ENCODE data around the gene PDK2.

PDK2 gene

GRCh38 chr17:50133769-50134099, 38.6 kb downstream of the PDK2 start:
- Histone ChIP-seq H3K4me3 (IDR thresholded peaks at IDR 0.05; ENCODE audit: insufficient read depth, low read depth, low read length) (no peak overlapping the region), H3K36me3 (ENCODE audit: insufficient read depth) (peaks cover 5% of the 10 kb centered on the region; the same call in 1 of the 2 replicates), H3K9ac (no peak overlapping the region), H2AFZ (ENCODE audit: low read depth) (no peak overlapping the region), H3K4me2 (no peak overlapping the region), H3K4me1 (ENCODE audit: low read depth, poor library complexity, severe bottlenecking) (peaks cover 17% of the 10 kb centered on the region), H3K27ac (no peak overlapping the region), H3K79me2 (ENCODE audit: insufficient read depth, low read depth) (no peaks in the 10 kb centered on the region), H4K20me1 (ENCODE audit: insufficient read depth) (no peaks in the 10 kb centered on the region), H3K27me3 (ENCODE audit: insufficient read depth, low read depth) (peaks cover 16% of the 10 kb centered on the region)
- TF ChIP-seq CTCF (conservative IDR thresholded peaks at IDR 0.05; ENCODE audit: low read depth, low read length) = no peak

GRCh38 chr17:50134206-50135110, 39.3 kb downstream of the PDK2 start:
- no peak overlapping the region for H3K4me2 ChIP-seq
- no peaks in the 10 kb centered on the region for H3K79me2 ChIP-seq (ENCODE audit: insufficient read depth, low read depth)
- H3K4me3 ChIP-seq (IDR thresholded peaks at IDR 0.05; ENCODE audit: insufficient read depth, low read depth, low read length) = no peak overlapping the region
- H3K27me3 ChIP-seq (ENCODE audit: insufficient read depth, low read depth) = peaks cover 9% of the 10 kb centered on the region
- H4K20me1 ChIP-seq (ENCODE audit: insufficient read depth) = no peaks in the 10 kb centered on the region
- H3K36me3 ChIP-seq (ENCODE audit: insufficient read depth) = peaks cover 5% of the 10 kb centered on the region; the same call in 1 of the 2 replicates
- no peak overlapping the region for H3K27ac ChIP-seq
- H3K4me1 ChIP-seq (ENCODE audit: low read depth, poor library complexity, severe bottlenecking) = peaks cover 17% of the 10 kb centered on the region
- H3K9ac ChIP-seq = no peak overlapping the region
- no peak for TF ChIP-seq CTCF (conservative IDR thresholded peaks at IDR 0.05; ENCODE audit: low read depth, low read length)
- no peak overlapping the region for H2AFZ ChIP-seq (ENCODE audit: low read depth)

- no peak for TF ChIP-seq CTCF (conservative IDR thresholded peaks at IDR 0.05; ENCODE audit: low read depth, low read length)
- no peak overlapping the region for H3K4me3 ChIP-seq (IDR thresholded peaks at IDR 0.05; ENCODE audit: insufficient read depth, low read depth, low read length)
- peaks cover 7% of the 10 kb centered on the region; the same call in 1 of the 2 replicates for H3K36me3 ChIP-seq (ENCODE audit: insufficient read depth)
- peaks cover 17% of the 10 kb centered on the region for H3K4me1 ChIP-seq (ENCODE audit: low read depth, poor library complexity, severe bottlenecking)
- H3K27me3 ChIP-seq (ENCODE audit: insufficient read depth, low read depth) = peaks cover 4% of the 10 kb centered on the region; the same call in 1 of the 2 replicates
- H4K20me1 ChIP-seq (ENCODE audit: insufficient read depth) = no peaks in the 10 kb centered on the region
- no peaks in the 10 kb centered on the region for H3K79me2 ChIP-seq (ENCODE audit: insufficient read depth, low read depth)
- H3K27ac ChIP-seq = no peak overlapping the region
- no peak overlapping the region for H3K9ac ChIP-seq
- no peak overlapping the region for H3K4me2 ChIP-seq
- H2AFZ ChIP-seq (ENCODE audit: low read depth) = no peak overlapping the region
These were observed 40.4 kb downstream of the PDK2 start for GRCh38 chr17:50135316-50136095.

GRCh38 chr17:50136096-50136687, 41.0 kb downstream of the PDK2 start:
- H3K27me3 ChIP-seq (ENCODE audit: insufficient read depth, low read depth) = no peaks in the 10 kb centered on the region
- H4K20me1 ChIP-seq (ENCODE audit: insufficient read depth) = no peaks in the 10 kb centered on the region
- no peak overlapping the region for H2AFZ ChIP-seq (ENCODE audit: low read depth)
- no peak overlapping the region for H3K27ac ChIP-seq
- H3K9ac ChIP-seq = no peak overlapping the region
- peaks cover 15% of the 10 kb centered on the region for H3K4me1 ChIP-seq (ENCODE audit: low read depth, poor library complexity, severe bottlenecking)
- peaks cover 7% of the 10 kb centered on the region; the same call in 1 of the 2 replicates for H3K36me3 ChIP-seq (ENCODE audit: insufficient read depth)
- no peak for TF ChIP-seq CTCF (conservative IDR thresholded peaks at IDR 0.05; ENCODE audit: low read depth, low read length)
- H3K4me2 ChIP-seq = no peak overlapping the region
- no peak overlapping the region for H3K4me3 ChIP-seq (IDR thresholded peaks at IDR 0.05; ENCODE audit: insufficient read depth, low read depth, low read length)
- H3K79me2 ChIP-seq (ENCODE audit: insufficient read depth, low read depth) = no peaks in the 10 kb centered on the region
